ENCODE data around the gene TRAF5. TPM values are rescaled to one million over a fixed set of nuclear protein-coding genes. Genes with fewer than 3 reads are reported as not detected.
"Not testable (repeated sequence)": the region's sequence is repeated elsewhere in the genome, so short reads cannot be mapped to it uniquely, and the experiment has no call there.

TRAF5 gene
- total RNA-seq, 2 donors from 2014 or later = 56.5 to 78.3 TPM

GRCh38 chr1:211416628-211417323 is 90.1 kb downstream of the TRAF5 start:
- H3K9ac ChIP-seq (ENCODE audit: extremely low read depth, low read length, poor library complexity, severe bottlenecking); H3K27me3 ChIP-seq (ENCODE audit: control insufficient read depth, insufficient read depth, low read length, poor library complexity, severe bottlenecking); H3K4me1 ChIP-seq (ENCODE audit: control insufficient read depth, insufficient read depth, low read length); H3K27me3 Mint-ChIP-seq (ENCODE audit: insufficient read depth); H3K27ac ChIP-seq (ENCODE audit: low read depth, low read length); H3K4me3 ChIP-seq (ENCODE audit: low read length): not testable (repeated sequence)
- H3K36me3 ChIP-seq (ENCODE audit: control insufficient read depth, insufficient read depth, low read length) = peaks cover 40% of the 10 kb centered on the region
- H3K9me3 ChIP-seq (ENCODE audit: control insufficient read depth, low read length) = peaks cover 65% of the 10 kb centered on the region
- peaks cover 38% of the 10 kb centered on the region for H3K4me1 Mint-ChIP-seq
- peak overlapping the region; percentile 37 for H3K4me3 Mint-ChIP-seq
- peaks cover 22% of the 10 kb centered on the region for H3K9me3 Mint-ChIP-seq
- 55 to 87% methylated on average over 28 to 46 of the region's 46 CpGs for WGBS, 2 experiments (ENCODE audit: insufficient coverage in 1 of 2, insufficient read length in 1 of 2)
- H3K36me3 Mint-ChIP-seq (ENCODE audit: low read depth) = peaks cover 43% of the 10 kb centered on the region
- peak overlapping the region; percentile 7 for H3K27ac Mint-ChIP-seq
- peak; percentile 14 for TF ChIP-seq CTCF (conservative IDR thresholded peaks at IDR 0.05)
- DNase-seq = peak; percentile 90

- WGBS, 2 experiments (ENCODE audit: insufficient coverage in 1 of 2, insufficient read length in 1 of 2) = 80 to 90% methylated on average over 1 to 2 of the region's 2 CpGs
- H3K9ac ChIP-seq (ENCODE audit: extremely low read depth, low read length, poor library complexity, severe bottlenecking) = no peak overlapping the region
- peaks cover 20% of the 10 kb centered on the region for H3K36me3 ChIP-seq (ENCODE audit: control insufficient read depth, insufficient read depth, low read length)
- TF ChIP-seq CTCF (conservative IDR thresholded peaks at IDR 0.05) = no peak
- no peak overlapping the region for H3K4me3 ChIP-seq (ENCODE audit: low read length)
- Mint-ChIP-seq H3K27me3 (ENCODE audit: insufficient read depth) (no peaks in the 10 kb centered on the region), H3K36me3 (ENCODE audit: low read depth) (peaks cover 18% of the 10 kb centered on the region), H3K4me1 (peaks cover 50% of the 10 kb centered on the region), H3K4me3 (peak overlapping the region; percentile 17), H3K27ac (peak overlapping the region; percentile 77), H3K9me3 (peaks cover 1% of the 10 kb centered on the region)
- peaks cover 29% of the 10 kb centered on the region for H3K9me3 ChIP-seq (ENCODE audit: control insufficient read depth, low read length)
- H3K27ac ChIP-seq (ENCODE audit: low read depth, low read length) = no peak overlapping the region
- no peaks in the 10 kb centered on the region for H3K27me3 ChIP-seq (ENCODE audit: control insufficient read depth, insufficient read depth, low read length, poor library complexity, severe bottlenecking)
- DNase-seq = peak; percentile 58
- H3K4me1 ChIP-seq (ENCODE audit: control insufficient read depth, insufficient read depth, low read length) = peaks cover 4% of the 10 kb centered on the region
These were observed 93.8 kb downstream of the TRAF5 start for GRCh38 chr1:211420389-211420788.

- Histone ChIP-seq H3K27me3 (ENCODE audit: control insufficient read depth, insufficient read depth, low read length, poor library complexity, severe bottlenecking) (no peaks in the 10 kb centered on the region), H3K9me3 (ENCODE audit: control insufficient read depth, low read length) (peaks cover 24% of the 10 kb centered on the region), H3K9ac (ENCODE audit: extremely low read depth, low read length, poor library complexity, severe bottlenecking) (no peak overlapping the region), H3K4me1 (ENCODE audit: control insufficient read depth, insufficient read depth, low read length) (peaks cover 4% of the 10 kb centered on the region), H3K36me3 (ENCODE audit: control insufficient read depth, insufficient read depth, low read length) (peaks cover 20% of the 10 kb centered on the region), H3K4me3 (ENCODE audit: low read length) (peak overlapping the region; percentile 3), H3K27ac (ENCODE audit: low read depth, low read length) (no peak overlapping the region)
- 74 to 94% methylated on average over 2 of the region's 2 CpGs for WGBS, 2 experiments (ENCODE audit: insufficient coverage in 1 of 2, insufficient read length in 1 of 2)
- Mint-ChIP-seq H3K27me3 (ENCODE audit: insufficient read depth) (no peaks in the 10 kb centered on the region), H3K36me3 (ENCODE audit: low read depth) (peaks cover 15% of the 10 kb centered on the region), H3K27ac (peak overlapping the region; percentile 77), H3K9me3 (no peaks in the 10 kb centered on the region), H3K4me3 (peak overlapping the region; percentile 17), H3K4me1 (peaks cover 49% of the 10 kb centered on the region)
- DNase-seq = no peak
- no peak for TF ChIP-seq CTCF (conservative IDR thresholded peaks at IDR 0.05)
These were observed 94.3 kb downstream of the TRAF5 start for GRCh38 chr1:211420845-211421454.
